MM.1S (cell line): ENCODE results near the gene RASSF10.

Experiments
- DNase-seq: peaks from one replicate; pipeline ENCODE4 v3.0.0-alpha.2; 2015
- H2AFZ ChIP-seq: fragments of 300-600 bp; sonication (generic); 2 replicates; pipeline ENCODE4 v1.6.0; 2016; ENCODE audit warnings: antibody characterized with exemption, low read length
- H3F3A ChIP-seq: fragments of 300-600 bp; sonication (generic); 2 replicates; pipeline ENCODE4 v1.6.1; 2016; ENCODE audit warnings: mild to moderate bottlenecking, antibody characterized with exemption, low read length, moderate library complexity, mixed read lengths; ENCODE audit not compliant: insufficient read depth
- H3K27ac ChIP-seq: fragments of 300-600 bp; sonication (generic); 2 replicates; pipeline ENCODE4 v1.5.1; 2016; ENCODE audit warnings: mild to moderate bottlenecking, low read length
- H3K27me3 ChIP-seq: fragments of 300-600 bp; sonication (generic); replicated peaks from 2 replicates; pipeline ENCODE4 v1.6.0; 2016; ENCODE audit warnings: low read length; ENCODE audit not compliant: insufficient read depth
- H3K36me3 ChIP-seq: fragments of 300-600 bp; sonication (generic); replicated peaks from 2 replicates; pipeline ENCODE4 v1.6.1; 2016; ENCODE audit warnings: mild to moderate bottlenecking, low read length, mixed read lengths; ENCODE audit not compliant: insufficient read depth
- H3K4me1 ChIP-seq: fragments of 300-600 bp; sonication (generic); 2 replicates; pipeline ENCODE4 v1.6.1; 2016; ENCODE audit warnings: low read length, mixed read lengths
- H3K4me2 ChIP-seq: fragments of 300-600 bp; sonication (generic); 2 replicates; pipeline ENCODE4 v1.6.0; 2016; ENCODE audit warnings: low read depth, low read length
- H3K4me3 ChIP-seq: fragments of 300-600 bp; sonication (generic); 2 replicates; pipeline ENCODE4 v1.5.1; 2016; ENCODE audit warnings: low read length, mixed read lengths
- H3K79me2 ChIP-seq: fragments of 300-600 bp; sonication (generic); 2 replicates; pipeline ENCODE4 v1.6.1; 2016; ENCODE audit warnings: mixed run types, low read length, mixed read lengths
- H3K9ac ChIP-seq: fragments of 300-600 bp; sonication (generic); 2 replicates; pipeline ENCODE4 v1.6.1; 2016; ENCODE audit warnings: low read length, mixed read lengths
- H3K9me2 ChIP-seq: fragments of 300-600 bp; sonication (generic); replicated peaks from 2 replicates; pipeline ENCODE4 v1.6.1; 2016; ENCODE audit warnings: mild to moderate bottlenecking, low read length, mixed read lengths; ENCODE audit not compliant: insufficient read depth
- H3K9me3 ChIP-seq: fragments of 300-600 bp; sonication (generic); replicated peaks from 2 replicates; pipeline ENCODE4 v1.6.1; 2016; ENCODE audit warnings: mild to moderate bottlenecking, low read length, mixed read lengths; ENCODE audit not compliant: insufficient read depth
- H4K20me1 ChIP-seq: fragments of 300-600 bp; sonication (generic); 2 replicates; pipeline ENCODE4 v1.6.1; 2016; ENCODE audit warnings: mild to moderate bottlenecking, low read length, moderate library complexity, mixed read lengths; ENCODE audit not compliant: insufficient read depth
- EZH2 ChIP-seq: fragments of 300-600 bp; sonication (generic); optimal IDR thresholded peaks from 2 replicates; pipeline ENCODE3; 2017; ENCODE audit warnings: low read depth, mild to moderate bottlenecking, antibody characterized with exemption, low read length, mixed read lengths
- EZH2phosphoT487 ChIP-seq: fragments of 300-600 bp; sonication (generic); IDR thresholded peaks from 2 replicates; pipeline ENCODE4 v1.6.1; 2018; ENCODE audit warnings: antibody characterized with exemption, low read length
- TF ChIP-seq, protein P1 (sequence below): fragments of 300-600 bp; sonication (generic); IDR thresholded peaks from 2 replicates; pipeline ENCODE4 v1.5.1; 2016; ENCODE audit warnings: antibody characterized with exemption, low read length, mixed read lengths

Gene RASSF10

GRCh38 chr11:12995823-12996222 is 13.3 kb upstream of the RASSF10 start:
- no peaks in the 10 kb centered on the region for H3K79me2 ChIP-seq
- H4K20me1 ChIP-seq, result no peaks in the 10 kb centered on the region
- no peak overlapping the region for H2AFZ ChIP-seq
- H3K4me1 ChIP-seq, result no peaks in the 10 kb centered on the region
- H3K36me3 ChIP-seq, result no peaks in the 10 kb centered on the region
- H3K27me3 ChIP-seq, result no peaks in the 10 kb centered on the region
- no peak overlapping the region for H3K4me2 ChIP-seq
- no peak overlapping the region for H3K9ac ChIP-seq
- no peak overlapping the region for H3K4me3 ChIP-seq
- no peak overlapping the region for H3K27ac ChIP-seq
- no peaks in the 10 kb centered on the region for H3K9me2 ChIP-seq
- no peaks in the 10 kb centered on the region for H3K9me3 ChIP-seq
- no peak for TF ChIP-seq EZH2phosphoT487
- TF ChIP-seq EZH2, result no peak
- TF ChIP-seq, protein P1, sequence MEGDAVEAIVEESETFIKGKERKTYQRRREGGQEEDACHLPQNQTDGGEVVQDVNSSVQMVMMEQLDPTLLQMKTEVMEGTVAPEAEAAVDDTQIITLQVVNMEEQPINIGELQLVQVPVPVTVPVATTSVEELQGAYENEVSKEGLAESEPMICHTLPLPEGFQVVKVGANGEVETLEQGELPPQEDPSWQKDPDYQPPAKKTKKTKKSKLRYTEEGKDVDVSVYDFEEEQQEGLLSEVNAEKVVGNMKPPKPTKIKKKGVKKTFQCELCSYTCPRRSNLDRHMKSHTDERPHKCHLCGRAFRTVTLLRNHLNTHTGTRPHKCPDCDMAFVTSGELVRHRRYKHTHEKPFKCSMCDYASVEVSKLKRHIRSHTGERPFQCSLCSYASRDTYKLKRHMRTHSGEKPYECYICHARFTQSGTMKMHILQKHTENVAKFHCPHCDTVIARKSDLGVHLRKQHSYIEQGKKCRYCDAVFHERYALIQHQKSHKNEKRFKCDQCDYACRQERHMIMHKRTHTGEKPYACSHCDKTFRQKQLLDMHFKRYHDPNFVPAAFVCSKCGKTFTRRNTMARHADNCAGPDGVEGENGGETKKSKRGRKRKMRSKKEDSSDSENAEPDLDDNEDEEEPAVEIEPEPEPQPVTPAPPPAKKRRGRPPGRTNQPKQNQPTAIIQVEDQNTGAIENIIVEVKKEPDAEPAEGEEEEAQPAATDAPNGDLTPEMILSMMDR, result no peak
- DNase-seq, result no peak
- no peaks in the 10 kb centered on the region for H3F3A ChIP-seq

DNA sequence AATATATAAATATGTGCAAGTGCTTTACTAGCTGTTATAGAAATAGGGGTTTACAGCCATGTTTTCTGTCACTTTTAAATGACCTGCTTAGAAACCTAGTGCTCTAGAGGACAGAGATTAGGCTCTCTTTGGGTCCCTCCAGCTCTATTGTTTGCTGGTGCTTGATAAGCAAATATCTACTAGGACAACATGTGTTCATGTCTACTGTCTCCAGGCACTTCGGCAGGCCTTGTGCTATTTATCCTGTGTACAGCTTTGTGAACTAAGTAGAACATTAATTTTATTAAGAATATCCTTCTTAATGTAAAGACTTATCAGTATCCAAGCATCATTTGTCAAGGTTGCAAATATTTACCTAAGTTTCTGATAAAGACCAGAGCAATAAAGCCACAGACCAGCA is 11.9 kb upstream of the RASSF10 start:
- Histone ChIP-seq H3K9me3 (no peaks in the 10 kb centered on the region), H3K27ac (no peak overlapping the region), H3K36me3 (no peaks in the 10 kb centered on the region), H2AFZ (no peak overlapping the region), H3K4me3 (no peak overlapping the region), H3K4me2 (no peak overlapping the region), H3K79me2 (no peaks in the 10 kb centered on the region), H3F3A (no peaks in the 10 kb centered on the region), H3K9me2 (no peaks in the 10 kb centered on the region), H3K4me1 (no peaks in the 10 kb centered on the region), H3K27me3 (no peaks in the 10 kb centered on the region), H3K9ac (no peak overlapping the region), H4K20me1 (no peaks in the 10 kb centered on the region)
- TF ChIP-seq, protein P1, result no peak
- TF ChIP-seq EZH2 (no peak), EZH2phosphoT487 (no peak)
- DNase-seq, result no peak

GRCh38 chr11:12998336-12998735 is 10.8 kb upstream of the RASSF10 start:
- no peaks in the 10 kb centered on the region for H3K36me3 ChIP-seq
- H3K9me2 ChIP-seq, result no peaks in the 10 kb centered on the region
- H3K27ac ChIP-seq, result no peak overlapping the region
- no peak overlapping the region for H3K4me2 ChIP-seq
- no peaks in the 10 kb centered on the region for H4K20me1 ChIP-seq
- H3K9me3 ChIP-seq, result no peaks in the 10 kb centered on the region
- H3K9ac ChIP-seq, result no peak overlapping the region
- TF ChIP-seq EZH2phosphoT487 (no peak), EZH2 (no peak)
- TF ChIP-seq, protein P1, result no peak
- no peaks in the 10 kb centered on the region for H3K79me2 ChIP-seq
- H3K27me3 ChIP-seq, result no peaks in the 10 kb centered on the region
- DNase-seq, result no peak
- H3K4me3 ChIP-seq, result no peak overlapping the region
- no peaks in the 10 kb centered on the region for H3F3A ChIP-seq
- no peaks in the 10 kb centered on the region for H3K4me1 ChIP-seq
- no peak overlapping the region for H2AFZ ChIP-seq

DNA sequence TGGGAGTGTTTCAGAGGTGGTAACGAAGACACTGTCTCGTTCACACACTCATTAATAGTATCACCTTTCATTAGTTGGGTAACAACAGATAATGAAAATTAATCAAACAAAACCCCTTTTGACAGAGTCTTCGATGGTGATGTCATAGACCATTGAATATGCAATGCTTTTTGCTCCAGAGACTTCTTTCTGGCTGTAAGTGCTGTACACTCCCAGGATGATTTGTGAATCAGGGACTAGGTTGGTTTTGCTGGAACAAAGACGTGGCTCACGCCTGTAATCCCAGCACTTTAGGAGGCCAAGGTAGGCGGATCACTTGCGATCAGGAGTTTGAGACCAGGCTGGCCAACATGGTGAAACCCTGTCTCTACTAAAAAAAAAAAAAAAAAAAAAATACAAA is 9.5 kb upstream of the RASSF10 start:
- Histone ChIP-seq H4K20me1 (no peaks in the 10 kb centered on the region), H3K27ac (no peak overlapping the region), H3K27me3 (no peaks in the 10 kb centered on the region), H3K4me2 (no peak overlapping the region), H3K4me1 (no peaks in the 10 kb centered on the region), H3K36me3 (no peaks in the 10 kb centered on the region), H3K9me2 (no peaks in the 10 kb centered on the region), H2AFZ (no peak overlapping the region), H3K9me3 (no peaks in the 10 kb centered on the region), H3K9ac (no peak overlapping the region), H3K79me2 (no peaks in the 10 kb centered on the region), H3F3A (no peaks in the 10 kb centered on the region), H3K4me3 (no peak overlapping the region)
- DNase-seq, result no peak
- TF ChIP-seq EZH2phosphoT487 (no peak), EZH2 (no peak)
- TF ChIP-seq, protein P1, result no peak
